Activated CD4-positive, alpha-beta memory T cell treated with anti-CD3 and anti-CD28 coated beads, Interleukin-2, amount 10 ng/mL, durations not matched to agents 7 days and 5 days (primary cell): ENCODE measurements around the gene C13orf46. TPM values are rescaled to one million over a fixed set of nuclear protein-coding genes. Genes with fewer than 3 reads are reported as not detected.

Source experiments
- CTCF ChIA-PET: fragments of 350-600 bp; sonication (Branson Sonifier 250); formaldehyde crosslinking; loops from one replicate; lab custom pipeline; 2021; ENCODE audit warnings: antibody characterized with exemption, inconsistent platforms; lab: Charles Lee
- POLR2A ChIA-PET: fragments of 350-600 bp; sonication (Branson Sonifier 250); formaldehyde crosslinking; loops from one replicate; lab custom pipeline; 2021; ENCODE audit warnings: antibody characterized with exemption; lab: Charles Lee
- DNase-seq: peaks from one replicate; pipeline ENCODE4 v3.0.0-alpha.2; 2020
- H3K27ac Mint-ChIP-seq: one replicate; pipeline ENCODE4 v1.8.0; 2021; ENCODE audit warnings: mild to moderate bottlenecking, mixed read lengths
- H3K27me3 Mint-ChIP-seq: one replicate; pipeline ENCODE4 v1.8.0; 2021; ENCODE audit warnings: mixed read lengths
- H3K36me3 Mint-ChIP-seq: one replicate; pipeline ENCODE4 v1.8.0; 2021; ENCODE audit warnings: low read depth, mixed read lengths
- H3K4me1 Mint-ChIP-seq: one replicate; pipeline ENCODE4 v1.8.0; 2021; ENCODE audit warnings: mixed read lengths
- H3K4me3 Mint-ChIP-seq: one replicate; pipeline ENCODE4 v1.8.0; 2021; ENCODE audit warnings: mild to moderate bottlenecking, mixed read lengths
- H3K9me3 Mint-ChIP-seq: one replicate; pipeline ENCODE4 v1.8.0; 2021; ENCODE audit warnings: mixed read lengths
- total RNA-seq, 2 experiments: library from RNA; stranded (reverse); gene quantifications; one replicate each; pipeline ENCODE4 v1.2.3, GENCODE V29; 2021

C13orf46 gene
- total RNA-seq, 2 experiments from 2014 or later, result 2.5 to 2.9 TPM

DNA sequence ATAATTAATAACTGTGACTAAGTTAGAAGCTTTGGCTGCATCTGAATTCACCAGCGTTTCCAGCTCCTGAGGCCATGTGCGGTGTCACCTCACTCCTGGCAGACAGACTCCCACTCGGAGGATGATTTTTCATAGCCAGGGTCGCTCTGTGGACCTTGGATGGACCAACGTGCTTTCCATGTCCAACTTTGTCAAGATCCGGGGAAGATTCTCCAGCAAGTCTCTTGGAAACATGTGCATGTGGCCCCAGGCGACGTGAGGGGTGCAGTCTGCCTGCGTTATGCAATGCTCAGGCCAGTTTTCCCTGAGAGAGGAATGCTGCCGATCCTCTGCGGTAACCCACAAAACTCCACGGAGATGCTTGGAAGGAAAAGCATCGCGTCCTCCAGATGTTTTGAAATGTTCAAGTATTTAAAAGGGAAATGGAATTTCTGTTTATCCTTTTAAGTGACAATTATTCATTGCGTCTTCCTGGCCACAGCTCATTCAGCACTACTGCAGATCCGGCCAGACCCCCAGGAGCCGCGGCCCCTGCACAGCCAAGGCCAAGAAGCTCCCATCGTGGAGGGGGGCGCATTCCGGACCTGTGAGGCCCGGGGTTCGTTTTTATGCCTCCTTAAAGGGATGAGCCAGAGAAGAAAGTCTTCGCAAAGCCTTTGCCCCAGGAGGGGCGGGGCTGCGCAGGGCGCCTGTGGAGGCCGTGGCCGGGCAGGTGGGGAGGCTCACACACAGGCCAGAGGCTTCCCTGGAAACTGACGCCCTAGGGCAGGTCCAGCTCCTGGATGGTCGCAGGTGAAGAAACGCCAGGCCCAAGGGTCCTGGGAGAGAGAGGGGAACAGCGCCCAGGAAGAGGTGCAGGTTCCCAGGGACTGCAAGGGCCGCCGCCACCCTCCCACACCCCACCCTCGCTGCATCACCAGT lies 46.0 kb downstream of the C13orf46 start:
- H3K27ac Mint-ChIP-seq, result no peak overlapping the region
- no peaks in the 10 kb centered on the region for H3K9me3 Mint-ChIP-seq
- CTCF ChIA-PET, result no interaction called here
- H3K4me3 Mint-ChIP-seq, result no peak overlapping the region
- H3K36me3 Mint-ChIP-seq, result no peaks in the 10 kb centered on the region
- H3K27me3 Mint-ChIP-seq, result peaks cover 37% of the 10 kb centered on the region
- H3K4me1 Mint-ChIP-seq, result peaks cover 13% of the 10 kb centered on the region
- DNase-seq, result no peak
- POLR2A ChIA-PET, result no interaction called here

DNA sequence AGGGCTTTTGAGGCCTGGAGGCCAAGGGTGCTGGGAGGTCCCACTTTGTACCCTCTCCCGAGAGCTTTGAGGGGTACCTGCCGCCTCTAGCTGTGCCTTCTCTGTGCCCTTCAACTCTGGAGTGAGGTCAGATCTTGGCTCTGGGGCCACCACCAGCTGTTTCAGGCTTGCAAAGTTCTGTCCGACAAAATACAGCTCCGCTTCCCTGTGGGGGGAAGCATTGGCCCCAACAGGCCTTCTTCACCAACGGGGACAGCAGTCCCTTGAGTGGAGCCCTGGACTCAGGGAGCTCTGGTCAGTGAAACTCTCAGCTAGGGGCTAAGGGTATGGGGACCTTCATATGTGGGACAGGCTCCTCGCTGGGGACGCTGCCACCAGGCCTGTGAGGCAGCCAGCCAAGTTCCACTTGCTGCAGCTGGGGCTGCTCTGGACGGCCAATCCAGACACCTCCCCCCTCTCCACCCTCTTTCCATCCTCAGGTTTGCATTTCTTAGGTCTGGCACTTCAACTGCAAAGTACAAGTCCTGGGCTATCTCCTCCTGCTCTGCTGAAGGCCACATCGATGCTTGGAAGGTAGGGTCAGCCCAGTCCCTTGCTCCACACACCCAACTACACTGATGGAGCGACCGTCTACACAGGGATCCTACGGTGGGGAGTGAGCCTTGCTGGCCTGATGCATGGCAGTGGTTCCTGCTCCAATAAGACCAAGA lies 46.8 kb downstream of the C13orf46 start:
- peaks cover under 1% of the 10 kb centered on the region for H3K9me3 Mint-ChIP-seq
- H3K4me1 Mint-ChIP-seq, result peaks cover 11% of the 10 kb centered on the region
- H3K4me3 Mint-ChIP-seq, result no peak overlapping the region
- H3K36me3 Mint-ChIP-seq, result no peaks in the 10 kb centered on the region
- H3K27ac Mint-ChIP-seq, result no peak overlapping the region
- ChIA-PET POLR2A (no interaction called here), CTCF (no interaction called here)
- H3K27me3 Mint-ChIP-seq, result peaks cover 34% of the 10 kb centered on the region
- no peak for DNase-seq

DNA sequence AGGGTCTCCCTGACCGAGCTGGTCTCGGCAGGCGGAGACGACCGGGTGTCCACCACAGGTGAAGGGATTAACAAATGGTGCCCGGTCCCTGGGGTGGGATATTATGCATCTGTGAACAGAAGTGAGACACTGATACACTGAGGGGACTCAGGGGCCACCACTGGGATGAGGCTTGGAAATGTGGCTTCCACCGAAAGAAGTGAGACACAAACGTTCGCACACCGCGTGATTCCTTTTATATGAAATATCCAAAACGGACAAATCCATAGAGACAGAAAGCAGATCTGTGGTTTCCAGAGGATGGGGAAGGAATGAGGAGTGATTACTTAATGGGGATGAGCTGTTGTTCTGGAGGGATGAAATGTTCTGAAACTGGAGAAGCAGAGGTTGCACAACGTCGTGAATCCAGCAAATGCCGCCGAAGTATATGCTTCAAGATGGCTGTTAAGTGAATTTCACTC lies 47.5 kb downstream of the C13orf46 start:
- peaks cover 38% of the 10 kb centered on the region for H3K27me3 Mint-ChIP-seq
- POLR2A ChIA-PET, result no interaction called here

DNA sequence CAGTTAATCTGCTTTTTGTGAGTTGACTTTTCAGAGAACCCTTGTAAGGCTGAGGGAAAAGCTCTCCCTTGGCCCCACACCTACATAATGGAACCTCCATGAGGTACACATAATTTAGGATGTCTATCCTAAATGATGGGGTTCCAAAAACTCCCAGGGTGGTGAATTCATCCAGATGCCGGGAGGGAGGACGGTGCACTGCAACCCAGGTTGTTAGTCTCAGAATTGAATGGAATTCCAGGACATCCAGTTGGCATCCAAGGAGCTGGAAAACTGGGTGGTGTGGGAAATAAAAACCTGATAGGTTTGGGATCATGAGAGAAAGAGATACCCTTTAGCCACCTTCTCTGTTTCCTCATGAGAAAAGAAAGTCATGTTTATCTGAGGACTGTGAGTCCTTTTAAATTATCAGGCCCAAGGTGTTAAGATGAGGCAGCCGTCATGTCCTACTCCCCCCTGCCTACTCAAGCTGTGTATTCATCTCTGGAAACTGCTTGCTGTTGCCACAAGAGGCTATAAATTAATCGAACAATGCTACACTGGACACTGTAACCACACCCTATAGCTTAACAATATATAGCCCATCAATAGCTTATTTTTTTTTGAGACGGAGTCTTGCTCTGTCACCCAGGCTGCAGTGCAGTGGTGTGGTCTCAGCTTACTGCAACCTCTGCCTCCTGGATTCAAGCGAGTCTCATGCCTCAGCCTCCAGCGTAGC lies 49.5 kb downstream of the C13orf46 start:
- ChIA-PET POLR2A (no interaction called here), CTCF (no interaction called here)
- Mint-ChIP-seq H3K4me3 (no peak overlapping the region), H3K27ac (no peak overlapping the region), H3K4me1 (no peaks in the 10 kb centered on the region), H3K9me3 (peaks cover 6% of the 10 kb centered on the region), H3K36me3 (no peaks in the 10 kb centered on the region), H3K27me3 (peaks cover 35% of the 10 kb centered on the region)
- DNase-seq, result no peak

More for the DNA sequence above, 47.5 kb downstream of the C13orf46 start:
- peaks cover 6% of the 10 kb centered on the region for H3K9me3 Mint-ChIP-seq
- no peaks in the 10 kb centered on the region for H3K36me3 Mint-ChIP-seq
- H3K4me3 Mint-ChIP-seq, result no peak overlapping the region
- no peak overlapping the region for H3K27ac Mint-ChIP-seq
- CTCF ChIA-PET, result no interaction called here
- no peak for DNase-seq
- H3K4me1 Mint-ChIP-seq, result peaks cover 5% of the 10 kb centered on the region

DNA sequence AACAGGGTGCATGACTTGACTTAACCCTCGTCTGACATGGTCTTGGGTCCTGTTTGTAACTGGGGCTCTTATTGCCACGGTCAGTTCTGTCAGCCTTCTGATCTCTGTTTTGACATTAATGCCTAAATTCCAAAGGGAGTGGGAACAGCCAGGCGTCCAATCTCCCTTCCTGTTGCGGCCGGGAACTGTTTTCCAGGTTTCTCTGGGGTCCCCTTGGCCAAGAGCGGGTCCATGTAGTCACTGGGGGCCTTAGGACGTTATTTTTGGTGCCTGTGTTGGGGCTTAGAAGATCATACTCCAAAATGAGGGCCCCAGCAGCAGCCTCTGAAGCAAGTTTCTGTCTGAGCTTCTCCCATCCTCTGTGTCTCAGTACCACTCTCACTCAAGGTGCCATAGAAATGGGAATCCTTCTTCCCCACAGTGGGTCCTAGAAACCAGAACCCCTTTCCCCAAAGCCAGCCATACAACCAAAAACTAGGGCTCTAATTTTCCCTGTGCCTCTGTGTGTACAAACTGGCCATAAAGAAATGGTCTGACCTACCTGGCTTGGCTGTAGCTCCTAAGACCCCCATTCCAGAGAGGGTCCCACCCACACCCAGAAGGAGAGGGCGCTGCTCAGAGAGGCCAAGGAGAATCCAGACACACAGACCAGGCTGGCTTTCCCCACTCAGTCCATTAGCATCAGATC lies 50.4 kb downstream of the C13orf46 start:
- Mint-ChIP-seq H3K9me3 (peaks cover 6% of the 10 kb centered on the region), H3K4me1 (no peaks in the 10 kb centered on the region), H3K27me3 (peaks cover 35% of the 10 kb centered on the region), H3K36me3 (no peaks in the 10 kb centered on the region), H3K4me3 (no peak overlapping the region), H3K27ac (no peak overlapping the region)
- CTCF ChIA-PET, result no interaction called here
- DNase-seq, result no peak
- POLR2A ChIA-PET, result no interaction called here

DNA sequence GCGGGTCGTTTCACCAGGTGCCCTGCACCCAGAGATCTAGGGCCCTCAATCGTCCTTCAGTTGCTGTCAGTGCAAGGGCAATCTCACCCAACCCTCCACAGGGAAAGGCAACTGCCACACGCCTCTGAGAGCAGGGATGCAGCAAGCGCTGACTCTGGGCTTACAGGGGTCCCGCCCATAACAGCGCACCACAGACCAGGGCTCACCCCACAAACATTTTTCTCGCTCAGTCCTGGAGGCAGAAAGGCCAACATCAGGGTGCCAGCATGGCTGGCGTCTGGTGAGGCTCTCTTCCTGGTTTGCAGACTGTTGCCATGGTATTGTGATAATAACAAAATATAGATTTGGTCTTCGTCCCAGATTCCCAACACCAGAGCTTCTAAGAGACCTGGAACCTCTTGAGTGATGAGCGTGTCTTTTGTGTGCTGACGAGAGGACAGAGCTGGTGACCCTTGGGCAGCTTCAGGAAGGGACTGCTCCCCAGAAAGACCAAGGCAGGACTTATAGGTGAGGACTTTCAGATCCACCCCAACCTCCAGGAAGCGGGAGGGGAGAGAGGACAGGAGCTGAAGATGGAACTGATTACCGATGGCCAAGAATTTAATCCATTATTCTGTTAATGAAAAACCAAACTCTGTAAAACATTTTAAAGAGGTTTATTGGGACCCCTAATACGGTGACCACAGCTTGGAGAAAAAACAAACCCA lies 51.3 kb downstream of the C13orf46 start:
- no peaks in the 10 kb centered on the region for H3K36me3 Mint-ChIP-seq
- ChIA-PET POLR2A (no interaction called here), CTCF (no interaction called here)
- no peaks in the 10 kb centered on the region for H3K4me1 Mint-ChIP-seq
- no peak for DNase-seq
- H3K27me3 Mint-ChIP-seq, result peaks cover 34% of the 10 kb centered on the region
- peaks cover 6% of the 10 kb centered on the region for H3K9me3 Mint-ChIP-seq
- H3K27ac Mint-ChIP-seq, result no peak overlapping the region
- H3K4me3 Mint-ChIP-seq, result no peak overlapping the region

DNA sequence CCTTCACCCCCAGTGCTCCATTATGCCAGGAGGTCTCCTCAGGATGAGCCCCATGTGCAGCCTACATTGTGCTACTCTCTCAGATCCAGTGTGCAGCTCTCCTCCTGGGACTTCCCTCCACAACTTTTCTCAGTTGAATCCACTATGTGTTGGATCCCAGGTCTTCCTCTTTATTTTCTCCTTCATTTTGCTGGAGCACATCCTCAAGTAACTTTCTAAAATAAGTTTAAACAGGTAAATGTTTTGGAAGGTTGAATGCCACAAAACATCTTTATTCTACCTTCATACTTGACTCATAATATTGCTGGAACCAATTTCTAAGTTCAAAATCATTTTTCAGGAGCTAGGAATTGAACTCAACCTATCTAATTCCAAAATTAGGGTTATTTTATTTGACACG lies 52.1 kb downstream of the C13orf46 start:
- peaks cover 27% of the 10 kb centered on the region for H3K27me3 Mint-ChIP-seq
- H3K4me1 Mint-ChIP-seq, result no peaks in the 10 kb centered on the region
- H3K36me3 Mint-ChIP-seq, result no peaks in the 10 kb centered on the region

DNA sequence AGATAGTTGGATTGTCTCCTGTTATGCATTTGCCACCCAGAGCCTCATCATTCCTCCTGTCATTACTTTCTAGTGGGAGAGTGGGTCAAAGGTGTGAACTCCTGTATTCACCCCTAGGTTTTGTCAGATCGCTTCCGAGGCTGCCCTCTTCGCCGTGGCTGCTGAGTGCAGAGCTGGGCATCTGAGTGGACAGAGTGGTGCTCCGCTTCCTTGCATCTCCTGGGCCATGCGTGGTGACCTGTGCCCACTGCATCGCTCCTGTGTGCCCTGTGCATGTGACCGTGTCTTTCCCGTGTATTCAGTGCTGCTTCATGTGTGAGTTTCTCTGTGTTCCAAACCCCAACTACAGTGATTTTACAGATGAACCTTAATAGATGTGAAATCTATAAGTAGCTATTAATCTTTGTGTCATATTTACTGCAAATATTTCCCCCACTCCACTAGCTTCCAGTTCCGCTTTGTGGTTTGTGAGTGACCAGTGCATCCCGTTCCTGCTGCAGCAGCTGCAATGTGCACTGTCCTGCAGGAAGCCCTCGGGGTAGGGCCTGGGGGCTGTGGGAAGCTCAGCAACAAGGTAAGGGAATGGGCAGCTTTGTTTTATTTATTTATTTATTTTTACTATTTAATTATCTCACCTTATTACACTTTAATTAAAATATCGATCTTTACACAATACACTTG lies 53.1 kb downstream of the C13orf46 start:
- H3K27me3 Mint-ChIP-seq, result peaks cover 28% of the 10 kb centered on the region
- ChIA-PET POLR2A (interaction anchor here (1.5 kb wide), 1 partner anchor 17 kb away, joined by 3 read pairs; no protein-coding TSS in a partner anchor), CTCF (interaction anchor here (1.1 kb wide), 1 partner anchor 305 kb away, joined by 3 read pairs; no protein-coding TSS in a partner anchor)
- H3K27ac Mint-ChIP-seq, result no peak overlapping the region
- no peak for DNase-seq
- no peaks in the 10 kb centered on the region for H3K36me3 Mint-ChIP-seq
- no peaks in the 10 kb centered on the region for H3K4me1 Mint-ChIP-seq
- peaks cover 6% of the 10 kb centered on the region for H3K9me3 Mint-ChIP-seq
- no peak overlapping the region for H3K4me3 Mint-ChIP-seq

More for the DNA sequence above, 52.1 kb downstream of the C13orf46 start:
- no peak overlapping the region for H3K27ac Mint-ChIP-seq
- POLR2A ChIA-PET, result interaction anchor here (1.5 kb wide), 1 partner anchor 15 kb away, joined by 3 read pairs; no protein-coding TSS in a partner anchor
- CTCF ChIA-PET, result interaction anchor here (1.1 kb wide), 1 partner anchor 304 kb away, joined by 3 read pairs; no protein-coding TSS in a partner anchor
- no peak overlapping the region for H3K4me3 Mint-ChIP-seq
- H3K9me3 Mint-ChIP-seq, result peaks cover 6% of the 10 kb centered on the region
- no peak for DNase-seq

DNA sequence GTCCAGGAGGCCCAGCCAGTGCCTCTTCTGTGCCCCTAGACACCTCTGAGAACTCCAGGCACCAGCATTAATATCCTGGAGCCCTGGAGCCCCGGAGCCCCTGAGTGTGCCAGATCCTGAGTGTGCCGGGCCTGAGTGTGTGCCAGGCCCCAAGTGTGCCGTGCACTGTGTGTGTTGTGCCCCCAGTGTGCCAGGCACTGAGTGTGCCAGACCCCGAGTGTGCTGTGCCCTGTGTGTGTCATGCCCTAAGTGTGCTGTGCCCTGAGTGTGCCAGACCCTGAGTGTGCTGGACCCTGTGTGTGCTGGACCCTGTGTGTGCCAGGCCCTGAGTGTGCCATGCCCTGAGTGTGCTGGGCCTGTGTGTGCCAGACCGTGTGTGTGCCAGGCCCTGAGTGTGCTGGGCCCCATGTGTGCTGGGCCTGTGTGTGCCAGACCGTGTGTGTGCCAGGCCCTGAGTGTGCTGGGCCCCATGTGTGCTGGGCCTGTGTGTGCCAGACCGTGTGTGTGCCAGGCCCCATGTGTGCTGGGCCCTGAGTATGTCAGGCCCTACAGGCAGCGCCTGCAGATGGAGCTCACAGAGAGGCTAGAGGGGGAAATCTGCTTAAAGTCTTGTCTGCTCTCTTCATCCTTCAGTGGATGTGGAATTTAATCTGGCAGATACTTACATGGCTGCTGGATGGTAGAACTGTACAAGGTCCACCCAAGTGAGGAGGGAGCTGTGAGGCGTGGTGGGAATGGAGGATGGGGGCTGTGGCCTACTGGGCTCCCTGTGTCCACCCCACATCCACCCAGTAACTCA lies 53.9 kb downstream of the C13orf46 start:
- H3K9me3 Mint-ChIP-seq, result peaks cover 6% of the 10 kb centered on the region
- POLR2A ChIA-PET, result no interaction called here
- peak; percentile 3 for DNase-seq

DNA sequence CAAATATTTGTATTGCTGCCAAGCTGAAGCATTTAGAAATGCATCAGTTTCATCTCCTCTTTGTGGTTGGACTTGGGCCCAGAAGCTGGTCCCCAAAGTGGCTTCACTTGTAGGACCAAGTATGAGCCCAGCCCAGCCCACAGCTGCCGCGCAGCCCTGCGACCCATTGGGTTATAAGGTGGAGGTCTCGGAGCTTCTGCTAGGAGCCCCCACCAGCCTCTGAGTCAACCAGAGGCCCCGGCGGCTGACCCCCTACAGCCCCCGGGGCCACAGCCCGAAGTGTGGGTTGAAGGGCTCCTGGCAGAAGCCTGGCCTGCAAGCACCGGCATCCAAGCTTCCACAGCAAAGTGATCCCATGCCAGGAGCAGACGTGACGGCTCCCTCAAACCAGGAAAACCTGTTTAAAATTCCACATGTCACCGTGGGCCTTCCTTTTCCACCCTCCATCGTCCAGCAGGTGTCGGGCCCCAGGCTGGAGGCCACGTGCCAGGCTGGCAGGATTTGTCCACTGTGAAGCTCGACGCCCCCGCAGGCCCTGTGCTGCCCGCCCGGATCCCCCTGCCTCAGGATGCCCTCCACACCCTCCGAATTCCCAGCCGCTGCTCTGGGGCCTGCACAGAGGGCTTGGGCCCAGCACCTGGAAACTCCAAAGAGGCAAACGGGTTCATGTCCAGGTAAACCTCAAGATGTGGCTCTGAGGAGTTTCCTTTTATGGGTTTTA lies 54.7 kb downstream of the C13orf46 start:
- peaks cover 27% of the 10 kb centered on the region for H3K27me3 Mint-ChIP-seq
- ChIA-PET CTCF (no interaction called here), POLR2A (no interaction called here)
- no peaks in the 10 kb centered on the region for H3K4me1 Mint-ChIP-seq
- H3K27ac Mint-ChIP-seq, result no peak overlapping the region
- no peak overlapping the region for H3K4me3 Mint-ChIP-seq
- peaks cover 6% of the 10 kb centered on the region for H3K9me3 Mint-ChIP-seq
- DNase-seq, result peak; percentile 9
- H3K36me3 Mint-ChIP-seq, result no peaks in the 10 kb centered on the region

More for the DNA sequence above, 53.9 kb downstream of the C13orf46 start:
- Mint-ChIP-seq H3K27me3 (peaks cover 26% of the 10 kb centered on the region), H3K4me3 (no peak overlapping the region), H3K4me1 (no peaks in the 10 kb centered on the region), H3K36me3 (no peaks in the 10 kb centered on the region), H3K27ac (no peak overlapping the region)
- CTCF ChIA-PET, result no interaction called here
